Measurements from ENCODE around the gene PTPN12. TPM values are rescaled to one million over a fixed set of nuclear protein-coding genes. Genes with fewer than 3 reads are reported as not detected.

Gene PTPN12
- total and polyA plus RNA-seq, 7 donors, result 16.5 to 52.6 (median 34.0) TPM

DNA sequence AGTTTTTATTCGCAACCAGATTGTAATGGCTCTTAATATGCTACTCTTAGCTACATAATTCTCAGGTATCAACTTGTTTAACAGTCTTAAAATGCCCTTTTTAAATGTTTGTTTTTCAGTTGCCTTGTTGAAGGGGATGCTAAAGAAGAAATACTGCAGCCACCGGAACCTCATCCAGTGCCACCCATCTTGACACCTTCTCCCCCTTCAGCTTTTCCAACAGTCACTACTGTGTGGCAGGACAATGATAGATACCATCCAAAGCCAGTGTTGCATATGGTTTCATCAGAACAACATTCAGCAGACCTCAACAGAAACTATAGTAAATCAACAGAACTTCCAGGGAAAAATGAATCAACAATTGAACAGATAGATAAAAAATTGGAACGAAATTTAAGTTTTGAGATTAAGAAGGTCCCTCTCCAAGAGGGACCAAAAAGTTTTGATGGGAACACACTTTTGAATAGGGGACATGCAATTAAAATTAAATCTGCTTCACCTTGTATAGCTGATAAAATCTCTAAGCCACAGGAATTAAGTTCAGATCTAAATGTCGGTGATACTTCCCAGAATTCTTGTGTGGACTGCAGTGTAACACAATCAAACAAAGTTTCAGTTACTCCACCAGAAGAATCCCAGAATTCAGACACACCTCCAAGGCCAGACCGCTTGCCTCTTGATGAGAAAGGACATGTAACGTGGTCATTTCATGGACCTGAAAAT, 89.7 kb downstream of the PTPN12 start:
- DNase-seq, result no peak
- no peaks in the 10 kb centered on the region for H3K4me1 ChIP-seq
- no peak overlapping the region for H3K27ac ChIP-seq
- WGBS, 3 donors, result 91 to 94% (median 92%) methylated on average over 6 of the region's 6 CpGs
- peaks cover 3 to 53% of the 10 kb centered on the region in 2 donors for H3K36me3 ChIP-seq (ENCODE audit: insufficient read depth in 1 of 2, low read depth in 1 of 2)
- H3K27me3 ChIP-seq (ENCODE audit: insufficient read depth in 3 of 3, low read length in 2 of 3), result no peaks in the 10 kb centered on the region
- intact Hi-C loops (cut with DNase I), result no loop called here
- no peak overlapping the region for H3K4me3 ChIP-seq
- ATAC-seq, result no peak
- H3K9me3 ChIP-seq, result no peaks in the 10 kb centered on the region
- TF ChIP-seq, protein P1, sequence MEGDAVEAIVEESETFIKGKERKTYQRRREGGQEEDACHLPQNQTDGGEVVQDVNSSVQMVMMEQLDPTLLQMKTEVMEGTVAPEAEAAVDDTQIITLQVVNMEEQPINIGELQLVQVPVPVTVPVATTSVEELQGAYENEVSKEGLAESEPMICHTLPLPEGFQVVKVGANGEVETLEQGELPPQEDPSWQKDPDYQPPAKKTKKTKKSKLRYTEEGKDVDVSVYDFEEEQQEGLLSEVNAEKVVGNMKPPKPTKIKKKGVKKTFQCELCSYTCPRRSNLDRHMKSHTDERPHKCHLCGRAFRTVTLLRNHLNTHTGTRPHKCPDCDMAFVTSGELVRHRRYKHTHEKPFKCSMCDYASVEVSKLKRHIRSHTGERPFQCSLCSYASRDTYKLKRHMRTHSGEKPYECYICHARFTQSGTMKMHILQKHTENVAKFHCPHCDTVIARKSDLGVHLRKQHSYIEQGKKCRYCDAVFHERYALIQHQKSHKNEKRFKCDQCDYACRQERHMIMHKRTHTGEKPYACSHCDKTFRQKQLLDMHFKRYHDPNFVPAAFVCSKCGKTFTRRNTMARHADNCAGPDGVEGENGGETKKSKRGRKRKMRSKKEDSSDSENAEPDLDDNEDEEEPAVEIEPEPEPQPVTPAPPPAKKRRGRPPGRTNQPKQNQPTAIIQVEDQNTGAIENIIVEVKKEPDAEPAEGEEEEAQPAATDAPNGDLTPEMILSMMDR (IDR thresholded peaks at IDR 0.05), result no peak

- Histone ChIP-seq H3K4me1 (no peaks in the 10 kb centered on the region), H3K4me3 (no peak overlapping the region), H3K36me3 (ENCODE audit: insufficient read depth in 1 of 2, low read depth in 1 of 2) (peaks cover 3 to 48% of the 10 kb centered on the region in 2 donors), H3K27ac (no peak overlapping the region), H3K27me3 (ENCODE audit: insufficient read depth in 3 of 3, low read length in 2 of 3) (no peaks in the 10 kb centered on the region), H3K9me3 (no peaks in the 10 kb centered on the region)
- no peak for ATAC-seq
- DNase-seq, result no peak
- intact Hi-C loops (cut with DNase I), result no loop called here
- TF ChIP-seq, protein P1 (IDR thresholded peaks at IDR 0.05), result no peak
These were observed 90.2 kb downstream of the PTPN12 start for GRCh38 chr7:77627309-77627676.

- DNase-seq (no peak), ATAC-seq (no peak)
- TF ChIP-seq, protein P1 (IDR thresholded peaks at IDR 0.05), result no peak
- no peak overlapping the region for H3K4me3 ChIP-seq
- no peaks in the 10 kb centered on the region for H3K4me1 ChIP-seq
- H3K9me3 ChIP-seq, result no peaks in the 10 kb centered on the region
- no peak overlapping the region for H3K27ac ChIP-seq
- WGBS, 3 donors, result 96 to 99% (median 97%) methylated on average over 4 of the region's 4 CpGs
- intact Hi-C loops (cut with DNase I), result no loop called here
- no peaks in the 10 kb centered on the region for H3K27me3 ChIP-seq (ENCODE audit: insufficient read depth in 3 of 3, low read length in 2 of 3)
- H3K36me3 ChIP-seq (ENCODE audit: insufficient read depth in 1 of 2, low read depth in 1 of 2), result peaks cover 3 to 62% of the 10 kb centered on the region in 2 donors
These were observed 92.7 kb downstream of the PTPN12 start for GRCh38 chr7:77629797-77630196.

DNA sequence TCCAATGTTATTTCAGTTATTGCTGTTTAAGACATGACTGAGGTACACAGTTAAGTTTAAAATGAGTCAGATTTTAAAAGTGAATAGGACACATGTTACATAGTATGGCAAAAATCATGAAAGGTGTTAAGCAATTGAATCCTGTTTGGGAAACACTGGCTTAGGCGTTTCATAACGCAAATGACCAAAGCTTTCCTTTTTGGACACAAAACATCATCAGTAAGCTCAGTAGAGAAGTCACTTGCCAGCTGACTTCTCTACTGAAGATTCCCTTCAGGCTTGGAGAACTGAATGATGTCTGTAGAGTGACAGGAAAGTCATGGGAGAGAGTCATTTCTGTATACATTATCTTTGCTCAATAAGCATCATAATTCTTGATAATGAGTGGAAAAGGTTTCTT, 94.7 kb downstream of the PTPN12 start:
- peak in 2 of 4 donors; percentile 40 to 50 for ATAC-seq
- no peaks in the 10 kb centered on the region for H3K9me3 ChIP-seq
- H3K27me3 ChIP-seq (ENCODE audit: insufficient read depth in 3 of 3, low read length in 2 of 3), result no peaks in the 10 kb centered on the region
- TF ChIP-seq, protein P1 (IDR thresholded peaks at IDR 0.05), result no peak
- no peak for DNase-seq
- WGBS, 3 donors, result 50 to 87% (median 52%) methylated on average over 2 of the region's 2 CpGs
- intact Hi-C loops (cut with DNase I), result no loop called here
- no peak overlapping the region for H3K4me3 ChIP-seq
- no peaks in the 10 kb centered on the region for H3K4me1 ChIP-seq
- H3K27ac ChIP-seq, result no peak overlapping the region
- H3K36me3 ChIP-seq (ENCODE audit: insufficient read depth in 1 of 2, low read depth in 1 of 2), result peaks cover 3 to 76% of the 10 kb centered on the region in 2 donors

DNA sequence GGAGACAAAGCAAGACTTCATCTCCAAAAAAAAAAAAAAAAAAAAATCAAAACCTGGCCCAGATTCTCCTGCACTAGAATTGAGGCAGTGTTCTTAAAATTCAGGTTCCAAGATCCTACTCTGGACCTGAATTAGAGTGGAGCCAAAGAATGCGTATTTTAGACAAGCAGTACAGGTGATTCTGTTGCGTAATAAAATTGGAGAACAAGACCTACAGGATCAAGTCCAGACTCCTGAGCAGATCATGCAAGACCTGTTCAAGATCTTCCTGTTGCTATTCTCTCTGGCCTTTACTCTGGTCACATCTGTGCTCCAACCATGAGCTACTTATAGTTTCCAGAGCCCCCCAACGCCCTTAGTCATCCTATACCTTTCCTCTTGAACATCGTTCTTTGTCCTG, 107.7 kb downstream of the PTPN12 start:
- Histone ChIP-seq H3K27me3 (ENCODE audit: insufficient read depth in 3 of 3, low read length in 2 of 3) (no peaks in the 10 kb centered on the region), H3K27ac (no peak overlapping the region), H3K4me1 (no peaks in the 10 kb centered on the region), H3K36me3 (ENCODE audit: insufficient read depth in 1 of 2, low read depth in 1 of 2) (peaks cover 3 to 67% of the 10 kb centered on the region in 2 donors), H3K4me3 (no peak overlapping the region), H3K9me3 (no peaks in the 10 kb centered on the region)
- 87 to 89% (median 88%) methylated on average over 4 of the region's 4 CpGs for WGBS, 3 donors
- TF ChIP-seq, protein P1 (IDR thresholded peaks at IDR 0.05), result no peak
- intact Hi-C loops (cut with DNase I), result no loop called here
- ATAC-seq, result no peak
- DNase-seq, result no peak
